Measurements from ENCODE around the gene SYNDIG1.

The SYNDIG1 gene

DNA sequence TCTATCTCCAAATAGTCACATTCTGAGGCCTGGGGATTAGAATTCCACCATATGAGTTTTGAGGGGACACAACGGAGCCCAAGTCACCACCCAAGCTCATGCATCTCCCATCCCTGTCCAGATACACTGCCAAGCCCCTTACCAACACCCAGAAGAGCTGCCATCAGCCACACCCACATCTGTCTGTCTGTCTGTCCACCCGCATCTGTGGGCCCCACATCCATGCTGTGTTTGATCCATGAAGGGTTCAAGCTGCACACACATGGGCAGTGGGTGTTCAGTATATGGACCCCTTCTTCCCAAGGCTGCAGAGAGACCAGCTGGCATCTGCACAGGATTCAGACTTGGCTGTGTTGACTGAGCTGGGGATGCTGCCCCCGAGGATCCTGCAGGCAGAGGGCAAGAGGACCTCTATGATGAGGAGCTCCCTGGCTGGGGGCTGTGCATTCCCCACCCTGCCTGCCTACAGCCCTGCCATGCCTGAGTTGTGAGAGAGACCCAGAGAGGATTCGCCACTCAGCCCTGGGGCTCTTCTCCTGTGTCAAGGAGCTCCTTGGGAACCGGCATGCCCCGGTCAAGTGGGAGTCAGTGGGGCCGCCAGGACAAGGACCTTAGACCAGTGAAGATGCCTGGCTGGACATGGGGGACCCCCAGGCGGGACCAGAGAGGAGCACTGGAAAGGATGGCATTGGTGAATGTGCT is 206.4 kb downstream of the SYNDIG1 start:
- H3K9me3 ChIP-seq: no peaks in the 10 kb centered on the region
- no peak overlapping the region for H3K4me3 ChIP-seq (ENCODE audit: low read depth in 1 of 2, low read length in 1 of 2)
- H3K4me1 ChIP-seq (ENCODE audit: control insufficient read depth in 1 of 2, insufficient read depth in 1 of 2, low read depth in 1 of 2, low read length in 1 of 2): no peaks in the 10 kb centered on the region
- H3K27ac ChIP-seq: no peak overlapping the region
- TF ChIP-seq, protein P1, sequence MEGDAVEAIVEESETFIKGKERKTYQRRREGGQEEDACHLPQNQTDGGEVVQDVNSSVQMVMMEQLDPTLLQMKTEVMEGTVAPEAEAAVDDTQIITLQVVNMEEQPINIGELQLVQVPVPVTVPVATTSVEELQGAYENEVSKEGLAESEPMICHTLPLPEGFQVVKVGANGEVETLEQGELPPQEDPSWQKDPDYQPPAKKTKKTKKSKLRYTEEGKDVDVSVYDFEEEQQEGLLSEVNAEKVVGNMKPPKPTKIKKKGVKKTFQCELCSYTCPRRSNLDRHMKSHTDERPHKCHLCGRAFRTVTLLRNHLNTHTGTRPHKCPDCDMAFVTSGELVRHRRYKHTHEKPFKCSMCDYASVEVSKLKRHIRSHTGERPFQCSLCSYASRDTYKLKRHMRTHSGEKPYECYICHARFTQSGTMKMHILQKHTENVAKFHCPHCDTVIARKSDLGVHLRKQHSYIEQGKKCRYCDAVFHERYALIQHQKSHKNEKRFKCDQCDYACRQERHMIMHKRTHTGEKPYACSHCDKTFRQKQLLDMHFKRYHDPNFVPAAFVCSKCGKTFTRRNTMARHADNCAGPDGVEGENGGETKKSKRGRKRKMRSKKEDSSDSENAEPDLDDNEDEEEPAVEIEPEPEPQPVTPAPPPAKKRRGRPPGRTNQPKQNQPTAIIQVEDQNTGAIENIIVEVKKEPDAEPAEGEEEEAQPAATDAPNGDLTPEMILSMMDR (IDR thresholded peaks at IDR 0.05): no peak
- no peaks in the 10 kb centered on the region for H3K36me3 ChIP-seq
- H3K27me3 ChIP-seq: no peaks in the 10 kb centered on the region

DNA sequence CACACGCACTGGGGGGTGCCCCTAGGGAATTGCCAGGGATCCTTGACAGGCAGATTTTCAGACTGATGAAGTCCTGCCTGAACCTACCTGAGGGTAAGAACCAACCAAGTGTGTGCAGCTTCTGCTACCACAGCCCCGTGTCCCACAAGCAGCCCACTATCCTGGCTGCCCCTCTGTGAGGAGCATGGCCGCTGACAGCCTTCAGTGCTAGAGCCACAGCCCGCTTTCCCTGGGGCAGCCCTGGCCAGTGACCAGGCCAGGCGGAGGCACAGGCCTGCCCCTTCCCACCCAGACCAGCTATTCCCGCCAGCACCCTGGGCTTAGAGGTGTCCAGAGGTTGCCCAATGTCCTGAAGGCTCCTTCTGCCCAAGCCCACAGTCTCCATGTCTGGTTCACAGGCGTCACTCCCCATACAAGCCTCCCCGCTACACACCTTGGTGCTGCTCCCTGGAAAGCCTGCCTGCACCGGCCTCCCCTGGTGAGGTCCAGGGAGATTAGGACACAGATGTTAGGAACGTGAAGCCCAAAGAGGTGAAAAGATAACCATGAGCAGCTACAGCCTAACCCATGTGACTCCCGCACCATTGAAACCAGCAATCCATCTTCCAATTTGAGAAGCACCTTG is 207.0 kb downstream of the SYNDIG1 start:
- TF ChIP-seq, protein P1 (IDR thresholded peaks at IDR 0.05): no peak
- Histone ChIP-seq H3K9me3 (no peaks in the 10 kb centered on the region), H3K36me3 (no peaks in the 10 kb centered on the region), H3K4me3 (ENCODE audit: low read depth in 1 of 2, low read length in 1 of 2) (no peak overlapping the region), H3K27me3 (no peaks in the 10 kb centered on the region), H3K27ac (no peak overlapping the region), H3K4me1 (ENCODE audit: control insufficient read depth in 1 of 2, insufficient read depth in 1 of 2, low read depth in 1 of 2, low read length in 1 of 2) (no peaks in the 10 kb centered on the region)

DNA sequence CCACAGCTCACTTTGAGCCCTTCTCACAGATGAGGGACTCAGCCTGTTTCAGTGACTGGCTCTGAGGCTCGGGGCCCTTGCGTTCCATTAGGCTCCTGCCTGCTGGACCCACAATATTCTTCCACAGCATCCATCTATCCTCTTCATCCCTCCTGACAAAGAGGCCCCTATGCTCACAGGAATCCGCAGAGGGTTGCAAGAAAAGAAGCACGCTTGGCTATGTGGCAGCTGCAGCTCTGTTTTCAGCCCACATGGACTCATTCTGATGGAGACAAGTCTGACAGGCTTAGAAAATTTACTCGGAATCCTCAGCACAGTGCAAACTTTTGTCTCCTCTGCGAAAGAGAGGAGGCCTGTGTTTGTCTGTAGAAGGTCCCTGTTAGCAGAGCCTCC is 207.5 kb downstream of the SYNDIG1 start:
- H3K27me3 ChIP-seq: no peaks in the 10 kb centered on the region
- no peaks in the 10 kb centered on the region for H3K4me1 ChIP-seq (ENCODE audit: control insufficient read depth in 1 of 2, insufficient read depth in 1 of 2, low read depth in 1 of 2, low read length in 1 of 2)
- no peaks in the 10 kb centered on the region for H3K9me3 ChIP-seq
- H3K36me3 ChIP-seq: no peaks in the 10 kb centered on the region
- TF ChIP-seq, protein P1 (IDR thresholded peaks at IDR 0.05): no peak
- H3K27ac ChIP-seq: no peak overlapping the region
- no peak overlapping the region for H3K4me3 ChIP-seq (ENCODE audit: low read depth in 1 of 2, low read length in 1 of 2)

DNA sequence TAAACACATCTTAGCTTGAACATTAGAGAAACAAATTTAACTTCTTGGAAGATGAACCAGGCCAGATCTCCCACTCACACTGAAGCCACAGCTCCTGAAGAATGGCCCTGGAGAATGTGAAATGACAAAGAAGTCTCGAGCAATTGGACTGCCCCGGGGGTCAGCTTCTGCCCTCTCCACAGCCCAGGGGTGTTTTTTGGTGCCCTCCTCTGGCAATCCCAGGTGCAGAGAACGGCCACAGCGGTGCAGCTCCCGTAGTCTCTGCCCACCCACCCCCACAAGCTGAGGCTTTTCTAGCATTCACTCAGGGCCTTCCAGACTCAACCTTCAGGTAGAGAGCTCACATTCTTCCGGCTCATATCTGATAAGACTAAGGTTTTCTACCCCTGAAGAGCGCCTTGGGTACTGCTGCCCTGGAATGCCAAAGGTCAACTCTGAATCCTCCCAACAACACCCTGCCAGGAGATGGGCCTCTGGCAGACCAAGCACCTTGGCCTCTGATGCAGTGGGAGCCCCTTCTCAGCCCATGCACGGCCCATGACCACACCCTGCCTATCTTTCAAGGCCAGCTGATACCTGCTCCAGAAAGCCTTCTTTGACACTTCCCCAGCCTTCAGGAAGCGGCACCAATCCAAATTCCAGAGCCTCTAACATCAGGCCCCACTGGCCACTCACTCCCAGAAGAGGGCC is 208.3 kb downstream of the SYNDIG1 start:
- H3K9me3 ChIP-seq: no peaks in the 10 kb centered on the region
- no peaks in the 10 kb centered on the region for H3K27me3 ChIP-seq
- H3K4me1 ChIP-seq (ENCODE audit: control insufficient read depth in 1 of 2, insufficient read depth in 1 of 2, low read depth in 1 of 2, low read length in 1 of 2): no peaks in the 10 kb centered on the region
- H3K4me3 ChIP-seq (ENCODE audit: low read depth in 1 of 2, low read length in 1 of 2): no peak overlapping the region
- H3K27ac ChIP-seq: no peak overlapping the region
- TF ChIP-seq, protein P1 (IDR thresholded peaks at IDR 0.05): no peak
- H3K36me3 ChIP-seq: no peaks in the 10 kb centered on the region

DNA sequence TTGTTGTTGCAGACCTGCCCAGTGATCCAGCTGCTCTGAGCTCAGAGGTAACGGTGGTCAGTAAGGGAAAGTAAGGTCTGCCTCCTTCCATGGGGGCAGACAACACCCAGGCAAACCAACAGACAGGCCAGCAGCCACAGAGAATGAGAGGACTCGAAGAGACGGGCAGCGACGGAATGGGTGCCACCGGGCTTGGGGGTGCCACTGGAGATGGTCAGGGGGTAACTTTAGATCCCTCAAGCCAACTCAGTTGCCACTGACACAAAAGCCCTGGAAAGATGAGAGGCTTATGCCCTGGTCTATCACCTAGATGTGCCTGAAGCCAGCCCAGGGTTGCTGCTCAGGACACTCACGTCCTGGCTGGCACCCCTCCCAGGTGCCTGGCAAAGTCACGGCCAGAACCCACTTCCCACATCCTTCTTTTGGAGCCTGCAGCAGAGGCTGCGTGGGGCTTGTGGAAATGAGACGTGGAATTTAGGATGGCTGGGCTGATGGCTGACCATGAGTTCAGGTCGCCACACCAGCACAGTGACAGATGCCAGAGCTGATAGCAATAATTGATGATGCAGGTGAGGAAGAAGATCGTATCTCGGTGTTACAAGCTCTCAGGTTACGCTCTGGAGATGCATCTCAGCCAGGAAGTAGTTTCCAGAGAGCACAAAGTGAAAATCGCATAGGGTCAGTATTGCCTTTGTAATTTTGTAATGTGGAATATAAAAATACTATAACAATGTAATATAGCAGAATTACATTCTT is 209.1 kb downstream of the SYNDIG1 start:
- TF ChIP-seq, protein P1 (IDR thresholded peaks at IDR 0.05): no peak
- Histone ChIP-seq H3K9me3 (no peaks in the 10 kb centered on the region), H3K4me3 (ENCODE audit: low read depth in 1 of 2, low read length in 1 of 2) (no peak overlapping the region), H3K27me3 (no peaks in the 10 kb centered on the region), H3K27ac (no peak overlapping the region), H3K36me3 (no peaks in the 10 kb centered on the region), H3K4me1 (ENCODE audit: control insufficient read depth in 1 of 2, insufficient read depth in 1 of 2, low read depth in 1 of 2, low read length in 1 of 2) (no peaks in the 10 kb centered on the region)

Measured in neutrophil (primary cell).